ENCODE results near the gene NEK7. TPM values are rescaled to one million over a fixed set of nuclear protein-coding genes. Genes with fewer than 3 reads are reported as not detected.

The NEK7 gene
- 10.7 and 36.6 TPM in 2 replicates for total RNA-seq (2011; cell fraction: chromatin; rRNA removed; ENCODE audit: low replicate concordance)
- 5.7 and 6.2 TPM in 2 replicates for total RNA-seq (2011; cell fraction: nucleolus; rRNA removed)
- total RNA-seq (2011; cell fraction: nucleoplasm; rRNA removed): 10.0 and 16.6 TPM in 2 replicates
- total RNA-seq (2014; rRNA removed) (25.5 and 30.9 TPM in 2 replicates), total RNA-seq (2014; rRNA removed; fragmentation: Illumina TruSeq; extraction: Trizol) (33.5 and 36.4 TPM in 2 replicates), total RNA-seq (2015; rRNA removed; fragmentation: Illumina TruSeq; extraction: Trizol) (23.7 and 27.7 TPM in 2 replicates), total RNA-seq (2021) (30.3 and 33.2 TPM in 2 replicates), polyA plus RNA-seq (2011; rRNA removed) (37.1 and 37.3 TPM in 2 replicates), polyA plus RNA-seq (2014; fragmentation: Illumina TruSeq; extraction: Trizol) (22.0 and 23.5 TPM in 2 replicates), polyA plus RNA-seq (2014; fragmentation: Nextera tagmentation; extraction: Ambion mirVana) (1 to 10 TPM; 8.5 to 10.0 TPM), polyA plus RNA-seq (2014; rRNA removed) (16.0 and 20.4 TPM in 2 replicates), polyA minus RNA-seq (2011; rRNA and poly(A)+ RNA removed) (64.1 and 75.5 TPM in 2 replicates), Bru-seq, nascent RNA (percentile 80 among the genes with signal in this experiment), BruChase-seq, experiment 1, labeled RNA remaining after a 2-hour chase (percentile 81 among the genes with signal in this experiment), BruChase-seq, experiment 2, labeled RNA remaining after a 6-hour chase (percentile 77 among the genes with signal in this experiment)
- 9.9 and 20.0 TPM in 2 replicates for polyA plus RNA-seq (2011; cell fraction: cytosol; rRNA removed)
- polyA plus RNA-seq (2011; cell fraction: nucleus; rRNA removed): 20.6 and 37.5 TPM in 2 replicates
- polyA plus RNA-seq (2012): 16.0 and 19.7 TPM in 2 replicates
- polyA minus RNA-seq (2011; cell fraction: cytosol; rRNA and poly(A)+ RNA removed): 21.6 and 23.2 TPM in 2 replicates
- 21.5 and 38.9 TPM in 2 replicates for polyA minus RNA-seq (2011; cell fraction: nucleus; rRNA and poly(A)+ RNA removed)
- long read RNA-seq, experiment 1, full-length matches to known transcripts: 73 of 96 reads
- long read RNA-seq, experiment 1, partial matches to known transcripts: 2 of 96 reads
- long read RNA-seq, experiment 1, other reads (novel, unspliced or antisense): 21 of 96 reads
- long read RNA-seq, experiment 2, partial matches to known transcripts: 0 of 12 reads
- long read RNA-seq, experiment 2, other reads (novel, unspliced or antisense): 12 of 12 reads
- long read RNA-seq, experiment 3, full-length matches to known transcripts: 3 of 7 reads
- long read RNA-seq, experiment 3, partial matches to known transcripts: 0 of 7 reads
- long read RNA-seq, experiment 3, other reads (novel, unspliced or antisense): 4 of 7 reads

DNA sequence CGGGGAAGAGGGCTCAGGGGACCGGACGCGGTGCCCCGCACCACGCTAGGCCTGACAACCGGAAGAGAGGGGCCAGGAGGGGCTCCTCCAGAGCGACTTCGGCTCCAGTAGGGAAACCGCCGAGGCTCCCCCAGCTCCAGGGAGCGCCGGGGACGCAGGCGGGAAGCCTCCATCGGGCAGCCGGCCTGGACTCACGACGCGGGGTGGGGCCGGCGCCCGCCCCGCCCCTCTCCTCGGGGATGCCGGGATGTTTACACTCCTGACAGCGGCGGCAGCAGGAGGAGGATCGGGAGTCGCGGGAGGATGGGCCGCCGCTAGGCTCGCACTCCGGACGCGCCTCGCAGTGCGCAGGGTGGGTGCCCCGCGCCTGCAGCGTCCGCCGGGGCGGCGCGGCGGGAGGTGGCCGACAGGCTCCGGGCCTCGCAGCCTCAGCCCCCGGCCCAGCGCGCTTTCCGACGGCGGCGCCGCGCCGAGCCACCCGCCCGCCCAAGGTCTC is at the start of gene NEK7:
Gene NEK7 (plus strand): TSS at position 254 of the 496 bp plus-strand sequence. CDS start 75,583 bp downstream, outside the sequence.
- ChIA-PET POLR2A (interaction anchor here (1.0 to 1.6 kb wide), 4 partner anchors 10 to 27 kb away, joined by 3 to 5 read pairs (median 3); no protein-coding TSS in a partner anchor), CTCF (ENCODE audit: low intra/inter-chr PET ratio) (interaction anchor here (0.7 kb wide), 1 partner anchor 67 kb away, joined by 3 read pairs; no protein-coding TSS in a partner anchor)
- no peaks in the 10 kb centered on the region for H3K36me3 ChIP-seq (ENCODE audit: control insufficient read depth, insufficient read depth, low read length)
- DNase-seq (ENCODE audit: extremely low read depth in 1 of 4, low spot score in 3 of 4): peak; percentile 89 to 95 (median 91)
- H3K9ac ChIP-seq (ENCODE audit: insufficient read depth in 1 of 2, low read depth in 2 of 2, low read length in 2 of 2): peak within 1 kb of the TSS; percentile 79 to 94
- in situ Hi-C loops (cut with MboI) (no loop called here), intact Hi-C loops (cut with micrococcal nuclease) (loop anchor here (1.0 to 5.0 kb wide), 5 partner anchors 68 to 311 kb away; no protein-coding TSS in a partner anchor)
- no TSS peak for BruUV-seq (replicated peaks)
- H3K27ac ChIP-seq (ENCODE audit: extremely low read depth, low read depth, low read length): peak within 1 kb of the TSS; percentile 85
- H3K9me1 ChIP-seq (ENCODE audit: control insufficient read depth, insufficient read depth, low read length): no peaks in the 10 kb centered on the region
- peaks cover 7 to 9% of the 10 kb centered on the region in 2 experiments; a peak in 3 of 5 replicates for H3K4me1 ChIP-seq (replicated peaks in 1 of 2; ENCODE audit: control insufficient read depth in 2 of 2, insufficient read depth in 2 of 2, low read length in 2 of 2)
- peak within 1 kb of the TSS; percentile 82 for H3K4me3 ChIP-seq
- no peaks in the 10 kb centered on the region for H3K27me3 ChIP-seq (ENCODE audit: control insufficient read depth in 2 of 2, insufficient read depth in 2 of 2, low read length in 2 of 2)
- H3K79me2 ChIP-seq (ENCODE audit: control insufficient read depth, insufficient read depth, low read length): peaks cover 49% of the 10 kb centered on the region
- ATAC-seq: peak; percentile 81
- no peaks in the 10 kb centered on the region for H3K9me3 ChIP-seq (replicated peaks; ENCODE audit: control insufficient read depth, insufficient read depth, low read depth, low read length)
- under 1% methylated on average over 61 of the region's 63 CpGs for WGBS (ENCODE audit: insufficient coverage, low coverage, missing lambda C conversion rate)
- H2AFZ ChIP-seq (ENCODE audit: low read depth, low read length): peak within 1 kb of the TSS; percentile 96
- H3K4me2 ChIP-seq (ENCODE audit: insufficient read depth, low read length): peak within 1 kb of the TSS; percentile 96
- FAIRE-seq: peak; percentile 46
- peaks cover under 1% of the 10 kb centered on the region; the same call in 1 of the 2 replicates for H4K20me1 ChIP-seq (replicated peaks; ENCODE audit: control insufficient read depth, insufficient read depth, low read length)
- no peak for TF ChIP-seq WHSC1 (IDR thresholded peaks at IDR 0.05; ENCODE audit: low read length)
- TF ChIP-seq, protein P1, sequence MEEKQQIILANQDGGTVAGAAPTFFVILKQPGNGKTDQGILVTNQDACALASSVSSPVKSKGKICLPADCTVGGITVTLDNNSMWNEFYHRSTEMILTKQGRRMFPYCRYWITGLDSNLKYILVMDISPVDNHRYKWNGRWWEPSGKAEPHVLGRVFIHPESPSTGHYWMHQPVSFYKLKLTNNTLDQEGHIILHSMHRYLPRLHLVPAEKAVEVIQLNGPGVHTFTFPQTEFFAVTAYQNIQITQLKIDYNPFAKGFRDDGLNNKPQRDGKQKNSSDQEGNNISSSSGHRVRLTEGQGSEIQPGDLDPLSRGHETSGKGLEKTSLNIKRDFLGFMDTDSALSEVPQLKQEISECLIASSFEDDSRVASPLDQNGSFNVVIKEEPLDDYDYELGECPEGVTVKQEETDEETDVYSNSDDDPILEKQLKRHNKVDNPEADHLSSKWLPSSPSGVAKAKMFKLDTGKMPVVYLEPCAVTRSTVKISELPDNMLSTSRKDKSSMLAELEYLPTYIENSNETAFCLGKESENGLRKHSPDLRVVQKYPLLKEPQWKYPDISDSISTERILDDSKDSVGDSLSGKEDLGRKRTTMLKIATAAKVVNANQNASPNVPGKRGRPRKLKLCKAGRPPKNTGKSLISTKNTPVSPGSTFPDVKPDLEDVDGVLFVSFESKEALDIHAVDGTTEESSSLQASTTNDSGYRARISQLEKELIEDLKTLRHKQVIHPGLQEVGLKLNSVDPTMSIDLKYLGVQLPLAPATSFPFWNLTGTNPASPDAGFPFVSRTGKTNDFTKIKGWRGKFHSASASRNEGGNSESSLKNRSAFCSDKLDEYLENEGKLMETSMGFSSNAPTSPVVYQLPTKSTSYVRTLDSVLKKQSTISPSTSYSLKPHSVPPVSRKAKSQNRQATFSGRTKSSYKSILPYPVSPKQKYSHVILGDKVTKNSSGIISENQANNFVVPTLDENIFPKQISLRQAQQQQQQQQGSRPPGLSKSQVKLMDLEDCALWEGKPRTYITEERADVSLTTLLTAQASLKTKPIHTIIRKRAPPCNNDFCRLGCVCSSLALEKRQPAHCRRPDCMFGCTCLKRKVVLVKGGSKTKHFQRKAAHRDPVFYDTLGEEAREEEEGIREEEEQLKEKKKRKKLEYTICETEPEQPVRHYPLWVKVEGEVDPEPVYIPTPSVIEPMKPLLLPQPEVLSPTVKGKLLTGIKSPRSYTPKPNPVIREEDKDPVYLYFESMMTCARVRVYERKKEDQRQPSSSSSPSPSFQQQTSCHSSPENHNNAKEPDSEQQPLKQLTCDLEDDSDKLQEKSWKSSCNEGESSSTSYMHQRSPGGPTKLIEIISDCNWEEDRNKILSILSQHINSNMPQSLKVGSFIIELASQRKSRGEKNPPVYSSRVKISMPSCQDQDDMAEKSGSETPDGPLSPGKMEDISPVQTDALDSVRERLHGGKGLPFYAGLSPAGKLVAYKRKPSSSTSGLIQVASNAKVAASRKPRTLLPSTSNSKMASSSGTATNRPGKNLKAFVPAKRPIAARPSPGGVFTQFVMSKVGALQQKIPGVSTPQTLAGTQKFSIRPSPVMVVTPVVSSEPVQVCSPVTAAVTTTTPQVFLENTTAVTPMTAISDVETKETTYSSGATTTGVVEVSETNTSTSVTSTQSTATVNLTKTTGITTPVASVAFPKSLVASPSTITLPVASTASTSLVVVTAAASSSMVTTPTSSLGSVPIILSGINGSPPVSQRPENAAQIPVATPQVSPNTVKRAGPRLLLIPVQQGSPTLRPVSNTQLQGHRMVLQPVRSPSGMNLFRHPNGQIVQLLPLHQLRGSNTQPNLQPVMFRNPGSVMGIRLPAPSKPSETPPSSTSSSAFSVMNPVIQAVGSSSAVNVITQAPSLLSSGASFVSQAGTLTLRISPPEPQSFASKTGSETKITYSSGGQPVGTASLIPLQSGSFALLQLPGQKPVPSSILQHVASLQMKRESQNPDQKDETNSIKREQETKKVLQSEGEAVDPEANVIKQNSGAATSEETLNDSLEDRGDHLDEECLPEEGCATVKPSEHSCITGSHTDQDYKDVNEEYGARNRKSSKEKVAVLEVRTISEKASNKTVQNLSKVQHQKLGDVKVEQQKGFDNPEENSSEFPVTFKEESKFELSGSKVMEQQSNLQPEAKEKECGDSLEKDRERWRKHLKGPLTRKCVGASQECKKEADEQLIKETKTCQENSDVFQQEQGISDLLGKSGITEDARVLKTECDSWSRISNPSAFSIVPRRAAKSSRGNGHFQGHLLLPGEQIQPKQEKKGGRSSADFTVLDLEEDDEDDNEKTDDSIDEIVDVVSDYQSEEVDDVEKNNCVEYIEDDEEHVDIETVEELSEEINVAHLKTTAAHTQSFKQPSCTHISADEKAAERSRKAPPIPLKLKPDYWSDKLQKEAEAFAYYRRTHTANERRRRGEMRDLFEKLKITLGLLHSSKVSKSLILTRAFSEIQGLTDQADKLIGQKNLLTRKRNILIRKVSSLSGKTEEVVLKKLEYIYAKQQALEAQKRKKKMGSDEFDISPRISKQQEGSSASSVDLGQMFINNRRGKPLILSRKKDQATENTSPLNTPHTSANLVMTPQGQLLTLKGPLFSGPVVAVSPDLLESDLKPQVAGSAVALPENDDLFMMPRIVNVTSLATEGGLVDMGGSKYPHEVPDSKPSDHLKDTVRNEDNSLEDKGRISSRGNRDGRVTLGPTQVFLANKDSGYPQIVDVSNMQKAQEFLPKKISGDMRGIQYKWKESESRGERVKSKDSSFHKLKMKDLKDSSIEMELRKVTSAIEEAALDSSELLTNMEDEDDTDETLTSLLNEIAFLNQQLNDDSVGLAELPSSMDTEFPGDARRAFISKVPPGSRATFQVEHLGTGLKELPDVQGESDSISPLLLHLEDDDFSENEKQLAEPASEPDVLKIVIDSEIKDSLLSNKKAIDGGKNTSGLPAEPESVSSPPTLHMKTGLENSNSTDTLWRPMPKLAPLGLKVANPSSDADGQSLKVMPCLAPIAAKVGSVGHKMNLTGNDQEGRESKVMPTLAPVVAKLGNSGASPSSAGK (IDR thresholded peaks at IDR 0.05): no peak
- peak; percentile 16; the same call in 1 of the 2 replicates for TF ChIP-seq BHLHE40 (IDR thresholded peaks at IDR 0.05; ENCODE audit: low read length)
- no peak for TF ChIP-seq ZNF75A (CRISPR knock-in tag; IDR thresholded peaks at IDR 0.05)
